ENCODE measurements around the gene CAPN3.

GRCh38 chr15:42387603-42388002 lies 28.3 kb downstream of the CAPN3 start:
- TF ChIP-seq CTCF (IDR thresholded peaks at IDR 0.05) = no peak
- no peak for TF ChIP-seq EP300 (IDR thresholded peaks at IDR 0.05)

All from esophagus muscularis mucosa (tissue), 3 donors.